Tibial artery (tissue), 4 donors: ENCODE data around the gene MMEL1.

Source experiments
- DNase-seq, 2 donors: peaks; one replicate each; pipeline ENCODE4 v3.0.0-alpha.2; 2019
- H3K27ac ChIP-seq, 2 donors: fragments of 200-600 bp; sonication (generic) in 1 of 2; 1 replicate in 1 of 2; 2 replicates in 1 of 2; pipeline ENCODE4 v1.5.1; 2018 to 2019; ENCODE audit warnings: mild to moderate bottlenecking in 1 of 2
- H3K27me3 ChIP-seq, 2 donors: fragments of 200-600 bp; sonication (generic) in 1 of 2; one replicate each; pipeline versions ENCODE4 v1.5.1 to v1.6.0; 2016 to 2019
- H3K36me3 ChIP-seq, 3 donors: fragments of 200-600 bp; sonication (generic) in 2 of 3; one replicate each; pipeline ENCODE4 v1.5.1; 2016 to 2019; ENCODE audit warnings: mild to moderate bottlenecking in 2 of 3
- H3K4me1 ChIP-seq, 4 donors: fragments of 200-600 bp; sonication (generic) in 2 of 4; 1 replicate in 3 of 4; 2 replicates in 1 of 4; pipeline ENCODE4 v1.5.1; 2016 to 2019
- H3K4me3 ChIP-seq, 2 donors: fragments of 200-600 bp; sonication (generic) in 1 of 2; 1 replicate in 1 of 2; 2 replicates in 1 of 2; pipeline ENCODE4 v1.5.1; 2018 to 2019; ENCODE audit warnings: mild to moderate bottlenecking in 2 of 2
- H3K9me3 ChIP-seq, 3 donors: fragments of 200-600 bp; sonication (generic) in 1 of 3; one replicate each; pipeline ENCODE4 v1.5.1; 2016 to 2019
- CTCF ChIP-seq, 2 experiments: fragments of 200-600 bp in 1 of 2; fragments of 450-650 bp in 1 of 2; IDR thresholded peaks; one replicate each; pipeline ENCODE4 v1.5.1; 2017 to 2019; ENCODE audit warnings: antibody characterized with exemption in 2 of 2, mild to moderate bottlenecking in 1 of 2, moderate library complexity in 1 of 2
- intact Hi-C: fragments of 100-400 bp; cut with DNase I; formaldehyde crosslinking; loops from one replicate; pipeline ENCODE4 v1.15.0; 2023; ENCODE audit warnings: low total_unique reads

MMEL1 gene

GRCh38 chr1:2558420-2558819, 74.4 kb downstream of the MMEL1 start:
- H3K4me3 ChIP-seq, result no peak overlapping the region
- peaks cover 0 to 54% (median 33%) of the 10 kb centered on the region in 3 donors for H3K36me3 ChIP-seq
- H3K27ac ChIP-seq, result no peak overlapping the region

GRCh38 chr1:2557482-2558400, 75.1 kb downstream of the MMEL1 start:
- intact Hi-C loops, result loop anchor here (5.0 kb wide), 2 partner anchors 35 to 165 kb away; partner anchors contain the start of genes MORN1 and RER1
- no peaks in the 10 kb centered on the region for H3K27me3 ChIP-seq
- H3K36me3 ChIP-seq, result peaks cover 0 to 47% (median 27%) of the 10 kb centered on the region in 3 donors
- no peaks in the 10 kb centered on the region for H3K9me3 ChIP-seq
- peak overlapping the region; percentile 62 for H3K4me3 ChIP-seq
- H3K27ac ChIP-seq, result peak overlapping the region; percentile 76 to 78
- DNase-seq, result no peak
- TF ChIP-seq CTCF (IDR thresholded peaks at IDR 0.05), result no peak
- peaks cover 0 to 35% (median 22%) of the 10 kb centered on the region in 4 donors for H3K4me1 ChIP-seq

More at GRCh38 chr1:2558420-2558819, 74.4 kb downstream of the MMEL1 start:
- Histone ChIP-seq H3K9me3 (no peaks in the 10 kb centered on the region), H3K27me3 (no peaks in the 10 kb centered on the region), H3K4me1 (peaks cover 0 to 35% (median 22%) of the 10 kb centered on the region in 4 donors)
- TF ChIP-seq CTCF (IDR thresholded peaks at IDR 0.05), result no peak
- intact Hi-C loops, result loop anchor here (5.0 kb wide), 2 partner anchors 36 to 166 kb away; partner anchors contain the start of genes MORN1 and RER1
- DNase-seq, result no peak

GRCh38 chr1:2556678-2557481, 75.9 kb downstream of the MMEL1 start:
- no peak for TF ChIP-seq CTCF (IDR thresholded peaks at IDR 0.05)
- no peak for DNase-seq
- Histone ChIP-seq H3K27me3 (no peaks in the 10 kb centered on the region), H3K36me3 (peaks cover 0 to 39% (median 23%) of the 10 kb centered on the region in 3 donors), H3K4me1 (peaks cover 0 to 35% (median 22%) of the 10 kb centered on the region in 4 donors), H3K9me3 (no peaks in the 10 kb centered on the region), H3K4me3 (peak overlapping the region; percentile 62), H3K27ac (peak overlapping the region; percentile 76 to 78)
- intact Hi-C loops, result loop anchor here (5.0 kb wide), 2 partner anchors 35 to 165 kb away; partner anchors contain the start of genes MORN1 and RER1

GRCh38 chr1:2556277-2556677, 76.5 kb downstream of the MMEL1 start, which contains the start of gene TNFRSF14:
Gene TNFRSF14, plus strand, starts transcription at chr1:2556371. Its CDS starts 294 bp downstream, at chr1:2556665.
- Histone ChIP-seq H3K27ac (peak within 1 kb of the TSS; percentile 76 to 78), H3K4me3 (peak within 1 kb of the TSS; percentile 62), H3K36me3 (peaks cover 0 to 33% (median 17%) of the 10 kb centered on the region in 3 donors), H3K9me3 (no peaks in the 10 kb centered on the region), H3K4me1 (peaks cover 0 to 35% (median 22%) of the 10 kb centered on the region in 4 donors), H3K27me3 (no peaks in the 10 kb centered on the region)
- no peak for TF ChIP-seq CTCF (IDR thresholded peaks at IDR 0.05)
- DNase-seq, result peak; percentile 60 to 85
- intact Hi-C loops, result loop anchor here (5.0 kb wide), 2 partner anchors 34 to 164 kb away; partner anchors contain the start of genes MORN1 and RER1
